GM12892 (cell line): ENCODE results near the gene FLCN.

Source experiments
- POLR2A ChIP-seq: IDR thresholded peaks from 2 replicates; pipeline ENCODE4 v1.6.1; 2011; ENCODE audit warnings: low read depth, low read length, control low read depth
- POLR2AphosphoS5 ChIP-seq: IDR thresholded peaks from 2 replicates; pipeline ENCODE4 v1.6.1; 2011; ENCODE audit warnings: low read depth, low read length, control low read depth
- TAF1 ChIP-seq: IDR thresholded peaks from 2 replicates; pipeline ENCODE4 v1.6.1; 2011; ENCODE audit warnings: low read depth, mild to moderate bottlenecking, control low read depth, low read length, borderline replicate concordance

GRCh38 chr17:17181666-17182597 is 55.0 kb downstream of the FLCN start:
- TF ChIP-seq TAF1 (no peak), POLR2A (no peak), POLR2AphosphoS5 (no peak)
